ENCODE results near the gene NXPE4.
"Not testable (repeated sequence)": the region's sequence is repeated elsewhere in the genome, so short reads cannot be mapped to it uniquely, and the experiment has no call there.

NXPE4 gene

GRCh38 chr11:114595571-114595970 is at the start of gene NXPE4:
Gene NXPE4, minus strand, starts transcription at chr11:114595786. Its CDS starts 1,027 bp downstream, at chr11:114594759.
- no peak for DNase-seq (ENCODE audit: low read depth)

GRCh38 chr11:114639440-114639839 is 43.9 kb upstream of the NXPE4 start:
- not testable (repeated sequence) for DNase-seq (ENCODE audit: low read depth)

GRCh38 chr11:114631445-114631965 is 35.9 kb upstream of the NXPE4 start:
- DNase-seq (ENCODE audit: low read depth) = not testable (repeated sequence)

GRCh38 chr11:114625294-114625693 is 29.7 kb upstream of the NXPE4 start:
- DNase-seq (ENCODE audit: low read depth) = no peak

GRCh38 chr11:114624455-114625207 is 29.0 kb upstream of the NXPE4 start:
- DNase-seq (ENCODE audit: low read depth) = no peak

- DNase-seq (ENCODE audit: low read depth) = no peak
These were observed 28.1 kb upstream of the NXPE4 start for GRCh38 chr11:114623720-114624119.

GRCh38 chr11:114622858-114623257 is 27.3 kb upstream of the NXPE4 start:
- no peak for DNase-seq (ENCODE audit: low read depth)

- no peak for DNase-seq (ENCODE audit: low read depth)
These were observed 26.6 kb upstream of the NXPE4 start for GRCh38 chr11:114621950-114622809.

GRCh38 chr11:114621072-114621471 is 25.5 kb upstream of the NXPE4 start:
- DNase-seq (ENCODE audit: low read depth) = no peak

GRCh38 chr11:114619659-114620173 is 24.1 kb upstream of the NXPE4 start:
- no peak for DNase-seq (ENCODE audit: low read depth)

GRCh38 chr11:114618139-114618538 is 22.6 kb upstream of the NXPE4 start:
- DNase-seq (ENCODE audit: low read depth) = no peak

- no peak for DNase-seq (ENCODE audit: low read depth)
These were observed 21.9 kb upstream of the NXPE4 start for GRCh38 chr11:114617157-114618124.

- no peak for DNase-seq (ENCODE audit: low read depth)
These were observed 20.9 kb upstream of the NXPE4 start for GRCh38 chr11:114616516-114616915.

- DNase-seq (ENCODE audit: low read depth) = no peak
These were observed 20.1 kb upstream of the NXPE4 start for GRCh38 chr11:114615448-114616361.

GRCh38 chr11:114614127-114614720 is 18.6 kb upstream of the NXPE4 start:
- DNase-seq (ENCODE audit: low read depth) = no peak

- not testable (repeated sequence) for DNase-seq (ENCODE audit: low read depth)
These were observed 17.5 kb upstream of the NXPE4 start for GRCh38 chr11:114613094-114613493.

- no peak for DNase-seq (ENCODE audit: low read depth)
These were observed 17.1 kb upstream of the NXPE4 start for GRCh38 chr11:114612686-114613085.

GRCh38 chr11:114612199-114612598 is 16.6 kb upstream of the NXPE4 start:
- DNase-seq (ENCODE audit: low read depth) = not testable (repeated sequence)

GRCh38 chr11:114610984-114611944 is 15.7 kb upstream of the NXPE4 start:
- DNase-seq (ENCODE audit: low read depth) = no peak
